HG03175 (cell line): ENCODE measurements around the gene MATCAP1.

Experiments
- ATAC-seq: cut with Tn5 transposase; IDR thresholded peaks from one replicate; pipeline ENCODE4 v1.9.1; 2021; ENCODE audit warnings: mild to moderate bottlenecking, moderate library complexity; ENCODE audit not compliant: unreplicated experiment

The MATCAP1 gene

DNA sequence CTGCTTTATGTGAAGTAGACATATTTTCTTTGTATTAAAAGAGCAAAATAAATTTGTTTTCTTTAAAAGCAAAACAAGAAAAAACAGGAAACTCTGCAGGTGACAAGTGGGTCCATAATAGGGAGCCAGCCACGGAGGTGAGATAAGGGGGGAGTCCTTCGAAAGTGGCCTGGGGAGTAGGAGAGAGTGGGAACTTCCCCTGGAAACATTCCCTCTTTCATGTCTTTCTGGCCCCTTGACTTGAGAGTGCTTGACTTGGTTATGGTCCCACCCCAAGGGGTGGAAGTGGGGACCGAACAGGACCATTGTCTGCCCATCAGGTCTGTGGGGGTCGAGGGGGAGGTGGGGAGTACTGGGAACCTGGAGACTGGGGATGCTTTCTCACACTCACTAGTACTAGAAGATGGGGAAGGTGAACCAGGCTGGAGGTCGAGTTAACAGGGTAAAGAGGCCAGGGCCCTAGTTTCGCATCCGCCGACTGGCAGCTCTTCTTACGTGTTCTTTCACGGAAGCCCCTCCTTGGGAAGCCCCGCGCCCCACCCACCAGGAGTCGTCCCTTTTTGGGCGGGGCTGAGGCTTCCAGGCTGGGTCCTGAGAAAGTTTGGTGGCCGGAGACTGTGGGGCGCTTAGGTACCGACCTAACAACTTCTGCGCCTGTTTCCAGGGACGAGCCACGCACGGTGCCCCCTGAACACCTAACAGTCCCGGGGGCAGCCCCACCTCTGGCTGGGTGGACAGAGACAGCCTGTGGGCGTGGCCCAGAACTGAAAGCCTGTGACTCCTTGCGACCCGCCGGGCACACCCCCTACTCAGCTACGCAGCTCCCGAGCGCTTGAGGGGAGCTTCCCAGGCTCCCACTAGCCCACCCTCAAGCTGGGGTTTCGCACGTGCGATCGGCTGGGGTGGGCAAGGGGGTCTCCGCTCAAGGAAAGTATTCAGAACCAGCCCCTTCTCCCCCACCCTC, 24.8 kb downstream of the MATCAP1 start:
- ATAC-seq, result peak; percentile 32

DNA sequence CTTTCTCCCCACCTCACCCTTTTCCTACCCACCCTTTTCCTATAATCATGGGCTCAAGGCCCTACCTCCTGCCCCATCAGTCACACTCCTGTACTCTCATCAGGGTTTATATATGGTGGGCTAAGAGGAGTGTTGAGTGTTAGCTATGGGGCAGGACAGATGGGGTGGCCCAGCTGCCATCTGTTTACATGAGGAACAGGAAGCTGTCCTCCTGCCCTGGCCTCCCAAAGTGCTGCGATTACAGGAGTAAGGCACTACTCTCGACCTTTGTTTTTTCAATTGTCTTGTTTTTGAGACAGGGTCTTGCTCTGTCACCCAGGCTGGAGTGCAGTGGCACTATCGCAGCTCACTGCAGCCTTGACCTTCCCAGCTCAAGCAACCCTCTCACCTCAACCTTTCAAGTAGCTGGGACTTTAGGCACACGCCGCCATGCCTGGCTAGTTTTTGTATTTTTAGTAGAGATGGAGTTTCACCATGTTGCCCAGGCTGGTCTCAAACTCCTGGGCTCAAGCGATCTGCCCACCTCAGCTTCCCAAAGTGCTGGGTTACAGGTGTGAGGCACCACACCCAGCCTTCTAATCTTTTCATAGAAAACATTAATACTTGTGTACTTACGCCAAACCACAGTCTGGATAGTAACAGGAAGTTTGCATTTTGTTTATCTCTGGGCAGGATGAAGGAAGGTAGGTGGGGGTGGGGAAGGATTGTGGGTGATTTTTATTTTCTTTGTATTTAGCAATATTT, 25.7 kb downstream of the MATCAP1 start:
- ATAC-seq, result no peak

DNA sequence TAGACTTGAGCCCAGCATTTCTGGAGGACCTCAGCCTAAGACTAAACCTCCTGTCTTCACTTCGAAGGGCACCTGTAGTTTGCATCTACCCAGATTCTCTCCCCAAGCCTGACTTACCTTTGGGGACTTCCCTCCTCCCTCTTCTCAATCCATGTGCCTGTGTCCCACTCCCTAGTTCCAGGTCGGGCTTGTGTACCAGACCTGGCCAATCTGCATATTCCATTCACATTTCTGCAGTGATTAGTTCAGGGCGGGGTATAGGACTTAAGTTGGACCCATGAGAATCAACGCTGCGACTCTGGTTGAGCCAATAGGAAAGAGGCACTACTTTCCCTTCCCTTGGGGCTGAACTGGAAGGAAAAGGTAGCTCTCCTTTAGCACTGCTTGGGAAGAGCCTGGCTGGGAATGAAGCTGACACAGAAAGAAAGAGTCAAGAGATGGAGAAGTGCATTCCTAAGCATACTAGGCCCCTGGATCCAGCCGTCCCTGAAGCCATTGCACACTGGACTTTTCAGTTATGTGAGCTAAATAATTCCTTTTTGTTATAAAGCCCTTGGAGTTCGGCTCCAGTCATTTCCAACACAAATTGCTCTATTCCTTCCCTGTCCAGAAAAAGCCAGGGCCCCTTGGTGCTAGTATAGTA, 26.5 kb downstream of the MATCAP1 start:
- no peak for ATAC-seq

DNA sequence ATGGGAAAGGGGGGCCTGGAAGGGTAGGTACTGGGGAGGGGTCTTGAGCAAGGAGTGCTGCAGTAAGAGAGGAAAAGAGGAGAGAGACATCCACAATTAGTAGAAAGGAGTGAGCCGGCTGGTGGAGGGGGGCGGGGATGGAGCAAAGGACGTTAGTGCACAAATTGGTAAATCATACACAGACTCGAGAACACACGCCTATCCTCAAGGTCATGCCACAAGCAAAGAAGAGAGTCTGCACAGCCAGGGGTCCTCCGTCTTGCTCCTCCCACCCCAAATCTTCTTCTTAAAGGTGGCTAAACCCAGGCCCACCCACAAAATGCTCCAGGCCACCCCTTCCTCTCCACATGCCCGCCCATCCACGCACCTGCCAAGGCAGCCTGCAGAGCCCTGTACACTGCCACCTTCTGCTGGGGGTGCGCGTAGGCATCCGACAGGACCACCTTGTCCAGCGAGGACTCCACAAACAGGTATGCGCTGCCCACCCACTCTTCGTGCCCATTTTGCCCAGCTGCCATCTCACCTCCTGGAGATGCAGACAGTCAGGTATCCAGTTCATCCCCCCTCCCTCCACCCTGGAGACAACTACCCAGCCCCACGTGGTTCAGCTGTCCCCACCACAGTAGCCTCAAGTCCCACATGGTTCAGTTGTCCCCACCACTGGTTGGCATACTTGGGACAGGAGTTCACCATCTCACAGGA, 27.5 kb downstream of the MATCAP1 start:
- no peak for ATAC-seq

DNA sequence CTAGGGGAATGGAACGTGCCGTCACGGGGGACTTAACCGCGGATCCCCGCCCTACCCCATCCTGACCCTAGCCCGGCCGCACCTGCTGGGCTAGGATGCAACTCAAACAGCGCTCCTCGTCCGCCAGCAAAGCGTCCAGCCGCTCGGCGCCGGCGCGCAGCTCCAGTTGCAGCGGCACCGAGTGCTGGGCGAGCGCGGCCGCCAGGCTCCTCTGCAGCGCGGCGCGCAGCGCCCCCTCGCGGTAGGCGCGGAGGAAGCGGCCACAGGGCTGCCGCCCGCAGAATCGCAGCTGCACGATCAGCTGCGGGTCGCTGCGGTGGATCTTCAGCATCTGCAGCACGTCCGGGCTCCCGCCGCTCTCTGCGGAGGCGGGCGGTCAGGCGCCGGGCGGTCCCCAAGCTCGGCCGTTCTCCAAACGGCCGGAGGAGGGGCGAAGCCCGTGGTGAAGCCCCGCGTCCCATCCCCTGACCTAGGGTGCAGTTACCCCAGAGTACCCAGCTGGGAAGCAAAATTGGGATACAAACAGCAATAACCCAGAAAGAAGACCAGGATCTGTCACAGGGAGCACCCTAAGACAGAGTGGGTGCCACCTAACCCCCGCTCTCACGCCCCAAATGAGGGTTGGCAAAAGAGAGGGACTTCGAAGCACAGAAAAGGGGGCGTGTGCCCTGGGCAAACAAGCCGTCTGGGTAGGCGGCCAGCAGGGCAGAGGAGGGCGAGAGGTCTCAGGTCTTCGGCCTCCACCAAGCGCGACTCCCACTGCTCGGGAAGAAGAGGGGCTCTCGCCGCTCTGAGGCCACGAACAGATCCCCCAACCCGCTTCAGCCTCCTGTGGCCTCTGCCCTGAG, 28.2 kb downstream of the MATCAP1 start:
- peak; percentile 21 for ATAC-seq

DNA sequence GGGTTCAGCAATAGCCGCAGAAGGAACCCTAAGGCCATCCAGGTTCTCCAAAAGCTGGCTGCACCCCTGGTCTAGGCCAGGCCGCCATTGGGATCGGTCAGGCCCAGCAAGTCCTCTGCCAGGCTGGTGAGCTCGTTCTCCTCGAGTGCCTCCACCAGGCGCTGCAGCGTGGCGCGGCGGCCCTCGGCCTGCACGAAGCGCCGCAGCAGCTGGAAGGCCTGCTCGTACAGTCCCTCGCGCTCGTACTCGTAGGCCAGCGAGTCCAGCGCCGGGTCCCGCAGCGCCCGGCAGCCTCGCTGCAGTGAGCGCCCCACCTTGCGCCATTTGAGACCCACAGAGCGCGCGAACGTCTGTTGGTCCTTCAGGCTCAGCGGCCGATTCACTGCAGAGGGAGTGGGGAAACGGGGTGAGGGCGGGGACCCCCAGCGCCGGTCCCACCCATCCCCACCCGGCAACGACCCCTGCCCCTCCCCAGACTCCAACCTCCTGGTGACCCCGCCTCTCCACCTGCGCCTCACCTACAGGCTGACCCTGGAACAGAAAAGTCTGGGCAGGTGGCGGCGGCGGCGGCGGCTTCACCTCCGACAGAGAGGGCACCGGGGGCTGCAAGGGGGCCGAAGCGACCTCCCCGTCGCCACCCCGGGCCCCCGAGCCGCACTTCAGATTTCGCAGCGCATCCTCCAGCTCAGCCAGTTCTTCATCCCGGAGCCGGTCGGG, 29.0 kb downstream of the MATCAP1 start:
- no peak for ATAC-seq

DNA sequence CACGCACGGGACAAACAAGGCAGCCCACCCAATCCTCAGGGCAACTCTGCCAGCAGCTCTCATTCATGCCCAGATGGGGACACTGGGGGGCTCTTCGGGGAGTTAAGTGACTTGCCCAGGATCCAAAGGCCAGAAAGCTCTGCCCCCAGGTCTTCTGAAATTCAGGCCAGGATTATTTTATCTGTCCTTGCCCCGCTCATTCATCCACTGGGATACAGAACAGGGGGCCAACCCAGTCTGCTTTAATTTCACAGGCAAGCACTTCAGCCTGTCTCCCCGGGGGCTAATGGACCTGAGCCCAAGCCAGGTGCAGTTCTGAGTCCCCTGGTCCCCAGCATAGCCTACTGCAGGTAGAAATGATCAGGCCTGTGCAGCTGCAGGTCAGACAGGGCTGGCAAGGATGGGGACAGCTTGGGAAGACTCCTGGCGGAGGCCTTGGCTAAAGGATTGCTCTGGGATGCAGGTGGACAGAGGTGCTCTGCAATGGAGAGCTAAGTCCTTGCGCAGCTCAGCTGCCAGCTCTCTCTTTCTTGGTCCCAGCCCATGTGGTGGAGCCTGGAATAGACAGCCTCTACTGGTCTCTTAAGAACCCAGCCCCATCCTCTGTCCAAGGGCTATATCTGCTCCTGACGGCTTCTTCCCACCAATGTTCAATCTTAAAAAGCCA, 32.2 kb downstream of the MATCAP1 start:
- no peak for ATAC-seq

DNA sequence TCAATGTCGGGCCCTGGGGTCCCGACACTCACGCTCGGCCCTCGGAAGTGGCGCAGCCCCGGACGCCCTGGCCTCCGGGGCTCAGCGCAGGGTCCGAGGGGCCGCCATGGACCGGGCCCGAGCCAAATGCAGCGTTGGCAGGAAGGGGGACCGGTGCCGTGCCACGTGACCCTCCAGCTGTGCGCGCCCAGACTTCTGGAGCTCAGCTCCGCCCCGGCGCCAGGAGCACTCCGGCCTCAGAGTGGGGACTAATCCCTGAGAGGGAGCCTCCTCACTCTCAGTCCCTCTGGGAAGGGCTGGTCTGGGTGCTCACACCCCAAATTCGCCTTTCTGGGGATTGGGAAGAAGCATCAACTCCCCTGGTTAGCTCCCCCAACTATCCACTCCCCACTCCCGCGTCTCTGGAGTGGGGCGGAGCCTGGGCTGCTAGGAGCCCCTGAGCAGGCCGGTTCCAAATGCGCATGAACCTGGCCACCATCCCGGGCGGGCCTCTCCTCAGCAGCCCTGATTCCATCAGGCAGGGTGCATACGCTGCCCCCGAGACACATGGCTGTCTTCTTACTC, 32.8 kb downstream of the MATCAP1 start, which contains the start of gene B3GNT9:
B3GNT9 (minus strand) TSS at position 166 of the 564 bp plus-strand sequence. CDS start 513 bp downstream, outside the sequence.
- peak; percentile 39 for ATAC-seq

DNA sequence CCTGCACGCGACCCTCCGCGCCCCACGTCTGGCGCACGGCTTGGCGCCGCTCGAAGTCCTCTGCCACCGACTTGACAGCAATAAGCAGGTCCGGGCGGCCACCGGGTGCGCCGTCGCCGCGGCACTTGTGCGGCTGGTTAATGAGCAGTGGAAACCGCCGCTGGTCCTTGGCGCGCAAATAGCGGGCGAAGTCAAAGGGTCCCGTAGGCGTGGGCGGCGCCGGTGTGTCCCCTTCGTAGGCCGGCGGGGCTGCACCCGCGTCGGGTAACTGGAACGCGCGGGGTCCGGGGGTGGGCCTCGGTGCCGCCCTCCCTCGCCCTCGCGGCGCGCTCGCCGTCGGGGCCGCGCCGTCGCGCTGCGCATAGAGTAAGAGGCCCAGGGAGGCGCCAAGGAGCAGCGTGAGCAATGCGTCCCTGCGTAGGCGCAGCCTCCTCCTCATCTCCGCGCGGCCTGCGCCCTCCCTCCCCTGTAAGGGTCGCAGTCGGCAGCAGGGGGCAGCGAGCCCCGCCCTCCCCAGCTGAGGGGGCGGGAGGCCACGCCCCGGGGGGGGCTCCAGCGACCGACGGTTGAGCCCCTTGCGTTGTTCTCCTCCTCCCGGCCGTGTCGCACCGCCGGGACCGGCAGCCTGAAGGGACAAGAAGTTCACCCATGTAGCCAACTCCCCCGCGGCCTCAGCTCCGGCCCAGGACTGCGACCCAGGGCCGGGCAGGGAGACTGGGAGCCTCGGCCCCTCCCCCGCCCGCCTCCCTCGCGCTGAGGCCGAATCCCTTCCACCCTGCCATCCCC, 33.5 kb downstream of the MATCAP1 start:
- ATAC-seq, result peak; percentile 49

DNA sequence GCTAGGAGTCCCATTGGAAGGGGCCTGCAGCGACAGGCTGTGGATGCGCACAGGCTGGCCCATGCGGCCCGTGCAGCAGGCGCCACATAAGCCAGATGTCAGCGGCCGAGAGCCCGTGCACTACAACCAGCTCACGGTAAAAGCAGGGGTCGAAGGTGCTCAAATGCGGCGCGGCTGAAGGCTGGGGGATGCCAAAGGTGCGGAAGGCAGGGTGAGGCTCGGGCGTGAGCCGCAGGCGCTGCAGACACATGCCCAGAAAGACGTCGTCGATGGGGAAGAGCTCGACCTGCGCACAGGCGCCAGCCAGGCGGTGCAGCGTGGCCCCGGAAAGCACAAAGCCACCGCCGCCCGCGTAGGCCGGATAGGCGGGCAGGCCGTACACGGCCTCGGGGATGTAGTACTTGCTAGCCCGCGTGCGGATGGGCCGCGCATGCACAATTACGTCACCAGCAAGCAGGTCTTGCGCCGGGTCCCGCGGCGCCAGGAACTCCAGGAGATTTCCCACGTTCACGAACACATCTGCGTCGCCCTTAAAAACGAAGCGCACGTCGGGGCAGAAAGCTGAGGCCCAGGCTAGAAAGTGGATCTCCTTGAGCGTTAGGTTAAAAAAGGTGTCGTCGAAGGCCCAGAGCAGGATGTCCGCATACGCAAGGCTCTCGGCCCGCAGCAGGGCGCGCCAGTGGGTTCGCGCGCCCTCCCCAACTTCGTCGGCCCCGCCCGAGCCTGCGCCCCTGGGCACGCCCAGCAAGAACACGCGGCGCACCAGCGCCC, 34.3 kb downstream of the MATCAP1 start:
- ATAC-seq, result no peak

DNA sequence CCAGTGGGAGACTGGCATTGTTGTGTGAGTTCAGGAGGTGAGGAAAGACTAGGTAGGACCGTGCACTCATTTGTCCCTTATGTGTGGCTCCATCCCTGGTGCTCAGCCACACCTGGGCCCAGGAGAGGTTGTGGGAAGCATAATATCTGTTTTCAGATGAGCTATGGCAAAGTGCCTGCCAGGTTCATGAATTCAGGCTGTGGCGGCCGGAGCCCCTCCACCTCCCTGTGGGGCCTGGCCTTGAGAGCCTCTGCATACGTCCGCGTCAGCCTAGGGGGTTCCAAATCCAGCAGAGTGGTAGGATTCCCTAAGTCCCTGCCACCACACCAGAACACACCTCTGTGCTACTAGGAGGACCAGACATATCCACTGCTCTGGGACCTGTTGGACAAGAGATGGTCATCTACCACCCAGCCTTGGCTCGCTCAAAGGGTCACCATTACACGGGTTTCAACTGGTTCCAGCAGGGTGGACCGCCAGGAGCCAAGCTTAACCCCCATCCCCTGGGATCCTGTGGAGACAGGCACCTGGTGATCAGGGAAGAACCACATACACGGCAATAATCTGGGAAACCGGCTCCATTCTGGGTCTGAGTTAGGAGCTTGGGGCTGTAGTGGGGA, 35.0 kb downstream of the MATCAP1 start:
- ATAC-seq, result no peak

DNA sequence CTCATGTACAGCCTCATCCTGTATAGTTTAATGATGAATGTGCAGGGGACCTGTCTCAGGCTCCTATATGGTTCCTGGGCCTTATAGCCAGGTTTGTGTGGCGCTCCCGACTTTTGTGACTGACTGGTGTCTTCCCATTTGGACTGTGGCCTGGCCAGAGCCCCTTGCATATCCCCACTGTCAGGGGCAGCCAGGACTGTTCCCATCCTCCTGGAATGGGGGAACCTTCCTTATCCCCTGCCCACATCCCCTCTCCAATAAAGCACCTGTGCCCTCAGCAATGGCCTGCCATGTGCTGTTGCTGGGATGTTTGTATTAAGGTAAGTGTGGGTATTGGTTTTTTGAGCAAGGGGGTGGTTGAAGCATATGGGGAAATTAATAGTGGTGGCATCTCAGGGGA, 35.5 kb downstream of the MATCAP1 start:
- ATAC-seq, result no peak

DNA sequence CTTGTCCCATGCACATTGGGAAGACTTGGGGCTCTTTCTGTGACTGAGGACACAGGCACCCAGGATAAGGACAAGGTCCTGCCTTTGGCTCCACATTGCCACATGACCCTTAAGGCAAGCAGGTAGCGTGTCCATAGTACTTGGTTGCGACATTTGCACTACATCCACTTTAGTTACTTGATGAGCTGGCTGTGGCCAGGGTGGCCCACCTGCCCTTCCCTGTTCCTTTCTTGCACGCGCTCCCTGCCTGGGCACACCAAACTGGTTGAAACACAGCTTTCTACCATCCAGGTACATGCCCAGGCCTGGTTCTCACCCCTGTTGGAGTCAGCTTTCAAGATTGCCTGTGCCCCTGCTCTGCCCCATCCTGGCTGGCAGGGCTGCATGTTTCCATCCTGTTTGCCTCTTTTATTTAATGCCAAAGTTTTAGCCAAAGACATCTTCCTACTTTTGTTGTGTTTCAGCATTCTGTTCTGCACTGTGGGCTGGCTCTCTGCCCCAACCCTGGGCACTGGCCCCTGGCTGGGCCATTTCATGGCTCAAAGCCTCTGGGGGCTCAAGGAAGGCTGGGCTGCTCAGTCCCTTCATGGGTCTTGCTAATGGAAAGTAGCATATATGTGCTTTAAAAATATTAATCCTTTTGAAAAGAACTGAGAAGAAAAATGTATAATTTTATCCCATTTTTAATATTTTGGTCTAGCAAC, 36.2 kb downstream of the MATCAP1 start:
- ATAC-seq, result no peak

DNA sequence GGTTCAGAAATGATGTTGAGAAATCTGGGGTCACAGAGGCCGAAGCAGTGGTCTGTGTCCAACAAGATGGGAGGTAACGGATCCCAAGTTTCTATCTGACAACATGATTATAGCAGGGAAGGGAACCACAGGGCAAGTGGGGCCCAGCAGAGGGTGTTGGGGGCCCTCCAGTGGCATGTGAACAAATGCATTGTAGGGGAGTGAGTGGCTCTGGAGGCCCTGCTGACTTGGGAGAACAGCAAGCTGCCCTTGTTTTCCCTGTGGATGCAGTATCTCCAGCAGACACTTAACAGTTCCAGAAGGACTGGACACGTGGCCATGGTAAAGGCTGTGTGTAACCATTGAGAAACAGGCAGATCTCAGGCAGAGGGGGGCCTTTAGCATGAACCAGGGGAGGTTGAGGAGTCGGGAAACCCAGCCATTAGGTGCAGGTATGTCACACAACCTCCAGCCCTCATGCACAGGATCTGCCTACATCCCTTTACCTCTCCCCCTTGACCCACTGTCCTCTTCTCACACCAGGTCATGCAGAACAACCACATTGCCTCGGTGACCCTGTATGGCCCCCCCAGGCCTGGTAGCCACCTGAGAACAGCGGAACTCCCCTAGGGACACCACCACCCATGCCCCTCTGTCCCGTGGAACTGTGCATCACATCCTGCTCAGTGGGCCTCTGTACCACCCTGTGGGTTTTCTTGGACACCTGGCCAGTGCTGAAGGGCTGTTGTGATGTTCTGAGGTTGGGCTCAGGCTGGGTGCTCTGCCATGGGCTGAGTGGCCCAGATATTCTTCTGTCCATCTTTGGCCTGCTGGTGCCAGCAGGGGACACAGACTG, 37.0 kb downstream of the MATCAP1 start:
- no peak for ATAC-seq

DNA sequence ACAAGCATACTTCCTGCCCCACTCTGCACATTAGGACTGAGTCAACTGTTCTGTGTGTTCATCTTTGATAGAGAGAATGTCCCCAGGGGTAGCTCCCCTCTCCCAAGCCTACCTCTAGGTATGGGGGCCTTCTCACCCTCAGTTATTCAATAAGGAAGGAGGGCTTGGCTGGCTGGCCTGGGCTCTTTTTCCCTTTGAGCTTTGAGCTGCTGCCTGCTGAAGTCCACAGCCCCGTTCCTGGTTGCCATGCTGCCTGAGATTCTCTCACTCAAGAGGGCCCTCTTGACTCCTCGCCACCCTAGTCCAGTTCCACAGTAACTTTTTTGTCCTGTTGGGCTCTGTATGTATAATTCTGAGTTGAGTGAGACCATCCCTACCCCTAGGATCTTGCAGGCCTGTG, 38.0 kb downstream of the MATCAP1 start:
- no peak for ATAC-seq
